ENCODE data around the gene GPR85.

The GPR85 gene

GRCh38 chr7:113125728-113126127, 39.1 kb upstream of the GPR85 start:
- no peak for TF ChIP-seq CTCF (conservative IDR thresholded peaks at IDR 0.05; ENCODE audit: low read depth, low read length)
- no peak overlapping the region for H3K4me3 ChIP-seq (IDR thresholded peaks at IDR 0.05; ENCODE audit: insufficient read depth, low read depth, low read length)
- no peaks in the 10 kb centered on the region for H3K4me1 ChIP-seq (ENCODE audit: low read depth, poor library complexity, severe bottlenecking)
- H2AFZ ChIP-seq (ENCODE audit: low read depth), result no peak overlapping the region
- H3K79me2 ChIP-seq (ENCODE audit: insufficient read depth, low read depth), result no peaks in the 10 kb centered on the region
- no peak overlapping the region for H3K9ac ChIP-seq
- H4K20me1 ChIP-seq (ENCODE audit: insufficient read depth), result no peaks in the 10 kb centered on the region
- H3K4me2 ChIP-seq, result no peak overlapping the region
- H3K27ac ChIP-seq, result no peak overlapping the region
- H3K36me3 ChIP-seq (ENCODE audit: insufficient read depth), result no peaks in the 10 kb centered on the region
- no peaks in the 10 kb centered on the region for H3K27me3 ChIP-seq (ENCODE audit: insufficient read depth, low read depth)

- H3K27ac ChIP-seq, result no peak overlapping the region
- no peaks in the 10 kb centered on the region for H4K20me1 ChIP-seq (ENCODE audit: insufficient read depth)
- no peak overlapping the region for H3K9ac ChIP-seq
- no peaks in the 10 kb centered on the region for H3K27me3 ChIP-seq (ENCODE audit: insufficient read depth, low read depth)
- H2AFZ ChIP-seq (ENCODE audit: low read depth), result no peak overlapping the region
- H3K79me2 ChIP-seq (ENCODE audit: insufficient read depth, low read depth), result no peaks in the 10 kb centered on the region; the same call in 1 of the 2 replicates
- no peaks in the 10 kb centered on the region for H3K36me3 ChIP-seq (ENCODE audit: insufficient read depth)
- H3K4me3 ChIP-seq (IDR thresholded peaks at IDR 0.05; ENCODE audit: insufficient read depth, low read depth, low read length), result no peak overlapping the region
- TF ChIP-seq CTCF (conservative IDR thresholded peaks at IDR 0.05; ENCODE audit: low read depth, low read length), result no peak
- peaks cover 1% of the 10 kb centered on the region for H3K4me1 ChIP-seq (ENCODE audit: low read depth, poor library complexity, severe bottlenecking)
- H3K4me2 ChIP-seq, result no peak overlapping the region
These were observed 36.1 kb upstream of the GPR85 start for GRCh38 chr7:113122744-113123143.

- no peak overlapping the region for H3K4me3 ChIP-seq (IDR thresholded peaks at IDR 0.05; ENCODE audit: insufficient read depth, low read depth, low read length)
- H2AFZ ChIP-seq (ENCODE audit: low read depth), result no peak overlapping the region
- no peak for TF ChIP-seq CTCF (conservative IDR thresholded peaks at IDR 0.05; ENCODE audit: low read depth, low read length)
- H3K9ac ChIP-seq, result no peak overlapping the region
- H3K36me3 ChIP-seq (ENCODE audit: insufficient read depth), result no peaks in the 10 kb centered on the region
- no peaks in the 10 kb centered on the region; the same call in 1 of the 2 replicates for H3K79me2 ChIP-seq (ENCODE audit: insufficient read depth, low read depth)
- no peak overlapping the region for H3K4me2 ChIP-seq
- H3K4me1 ChIP-seq (ENCODE audit: low read depth, poor library complexity, severe bottlenecking), result peaks cover 10% of the 10 kb centered on the region
- no peaks in the 10 kb centered on the region for H3K27me3 ChIP-seq (ENCODE audit: insufficient read depth, low read depth)
- H4K20me1 ChIP-seq (ENCODE audit: insufficient read depth), result no peaks in the 10 kb centered on the region
- no peak overlapping the region for H3K27ac ChIP-seq
These were observed 34.0 kb upstream of the GPR85 start for GRCh38 chr7:113120647-113121046.

- Histone ChIP-seq H4K20me1 (ENCODE audit: insufficient read depth) (no peaks in the 10 kb centered on the region), H3K9ac (no peak overlapping the region), H3K4me3 (IDR thresholded peaks at IDR 0.05; ENCODE audit: insufficient read depth, low read depth, low read length) (no peak overlapping the region), H3K4me1 (ENCODE audit: low read depth, poor library complexity, severe bottlenecking) (peaks cover 10% of the 10 kb centered on the region), H2AFZ (ENCODE audit: low read depth) (peak overlapping the region; percentile 97), H3K27me3 (ENCODE audit: insufficient read depth, low read depth) (no peaks in the 10 kb centered on the region), H3K36me3 (ENCODE audit: insufficient read depth) (no peaks in the 10 kb centered on the region), H3K27ac (no peak overlapping the region), H3K4me2 (peak overlapping the region; percentile 99; the same call in 1 of the 2 replicates), H3K79me2 (ENCODE audit: insufficient read depth, low read depth) (no peaks in the 10 kb centered on the region; the same call in 1 of the 2 replicates)
- no peak for TF ChIP-seq CTCF (conservative IDR thresholded peaks at IDR 0.05; ENCODE audit: low read depth, low read length)
These were observed 32.8 kb upstream of the GPR85 start for GRCh38 chr7:113119429-113119828.
